Epithelial cell of esophagus (primary cell): Measurements from ENCODE around the gene DROSHA.
"Not testable (repeated sequence)": the region's sequence is repeated elsewhere in the genome, so short reads cannot be mapped to it uniquely, and the experiment has no call there.

Experiments used
- DNase-seq: peaks from one replicate; pipeline ENCODE4 v3.0.0; 2010; ENCODE audit warnings: low read depth
- H3K4me3 ChIP-seq: 2 replicates; pipeline ENCODE4 v1.5.1; 2011; ENCODE audit warnings: mild to moderate bottlenecking, low read length, control low read depth
- TF ChIP-seq, protein P1 (sequence below): IDR thresholded peaks from 2 replicates; pipeline ENCODE4 v1.5.1; 2011; ENCODE audit warnings: low read depth, mild to moderate bottlenecking, low read length, control low read depth, inconsistent platforms; ENCODE audit not compliant: insufficient read depth; ENCODE audit errors: missing control alignments

DROSHA gene

DNA sequence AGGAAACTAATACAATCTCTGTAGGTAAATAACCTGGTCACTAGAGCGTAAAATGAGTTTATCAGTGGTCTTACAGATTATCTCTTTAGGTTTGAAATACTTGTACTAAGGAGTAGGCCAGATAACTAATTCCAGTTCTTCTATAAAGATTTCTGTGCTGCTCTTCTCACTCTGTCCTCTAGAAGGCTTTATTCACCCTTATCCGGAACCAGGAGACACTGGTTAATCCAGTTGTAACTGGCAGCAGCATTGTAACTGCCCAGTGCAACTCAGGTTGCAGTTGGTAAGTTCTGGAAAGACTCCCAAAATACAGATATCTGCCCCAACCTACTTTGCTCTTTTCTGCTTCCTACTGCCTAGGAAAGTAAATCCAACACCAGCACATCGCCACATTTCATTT lies 20.0 kb upstream of the DROSHA start:
- H3K4me3 ChIP-seq: no peak overlapping the region
- DNase-seq: peak; percentile 8
- TF ChIP-seq, protein P1, sequence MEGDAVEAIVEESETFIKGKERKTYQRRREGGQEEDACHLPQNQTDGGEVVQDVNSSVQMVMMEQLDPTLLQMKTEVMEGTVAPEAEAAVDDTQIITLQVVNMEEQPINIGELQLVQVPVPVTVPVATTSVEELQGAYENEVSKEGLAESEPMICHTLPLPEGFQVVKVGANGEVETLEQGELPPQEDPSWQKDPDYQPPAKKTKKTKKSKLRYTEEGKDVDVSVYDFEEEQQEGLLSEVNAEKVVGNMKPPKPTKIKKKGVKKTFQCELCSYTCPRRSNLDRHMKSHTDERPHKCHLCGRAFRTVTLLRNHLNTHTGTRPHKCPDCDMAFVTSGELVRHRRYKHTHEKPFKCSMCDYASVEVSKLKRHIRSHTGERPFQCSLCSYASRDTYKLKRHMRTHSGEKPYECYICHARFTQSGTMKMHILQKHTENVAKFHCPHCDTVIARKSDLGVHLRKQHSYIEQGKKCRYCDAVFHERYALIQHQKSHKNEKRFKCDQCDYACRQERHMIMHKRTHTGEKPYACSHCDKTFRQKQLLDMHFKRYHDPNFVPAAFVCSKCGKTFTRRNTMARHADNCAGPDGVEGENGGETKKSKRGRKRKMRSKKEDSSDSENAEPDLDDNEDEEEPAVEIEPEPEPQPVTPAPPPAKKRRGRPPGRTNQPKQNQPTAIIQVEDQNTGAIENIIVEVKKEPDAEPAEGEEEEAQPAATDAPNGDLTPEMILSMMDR: no peak

DNA sequence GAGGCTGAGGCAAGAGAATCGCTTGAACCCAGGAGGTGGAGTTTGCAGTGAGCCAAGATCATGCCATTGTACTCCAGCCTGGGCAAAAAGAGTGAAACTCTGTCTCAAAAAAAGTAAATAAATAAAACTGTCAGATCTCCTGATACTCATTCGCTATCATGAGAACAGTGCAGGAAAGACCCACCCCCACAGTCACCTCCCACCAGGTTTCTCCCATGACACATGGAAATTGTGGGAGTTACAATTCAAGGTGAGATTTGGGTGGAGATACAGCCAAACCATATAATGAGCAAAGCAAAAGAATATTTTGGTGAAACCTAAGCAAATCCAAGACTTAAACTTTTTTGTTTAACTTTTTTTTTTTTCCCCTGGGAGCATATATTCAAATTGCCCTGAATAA lies 17.2 kb upstream of the DROSHA start:
- not testable (repeated sequence) for DNase-seq

DNA sequence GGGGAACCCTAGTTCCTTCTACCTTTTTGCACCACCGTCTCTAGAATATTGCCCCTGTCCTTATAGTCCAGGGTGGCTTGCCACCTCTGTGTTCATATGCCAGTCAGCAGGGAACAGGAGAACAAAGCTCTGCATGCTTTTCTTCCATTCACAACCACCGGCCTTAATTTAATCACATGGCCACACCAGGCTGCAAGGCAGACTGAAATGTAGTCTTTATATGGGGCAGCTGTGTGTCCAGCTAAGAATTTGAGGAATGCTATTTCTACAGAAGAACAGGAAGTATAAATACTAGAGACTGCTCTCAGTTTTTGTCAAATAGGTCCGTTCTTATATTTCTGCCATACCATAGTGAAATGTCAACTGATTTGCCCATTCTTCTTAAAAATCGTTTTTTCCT lies 6.0 kb upstream of the DROSHA start:
- no peak for DNase-seq

More for the DNA sequence above, 17.2 kb upstream of the DROSHA start:
- not testable (repeated sequence) for H3K4me3 ChIP-seq

DNA sequence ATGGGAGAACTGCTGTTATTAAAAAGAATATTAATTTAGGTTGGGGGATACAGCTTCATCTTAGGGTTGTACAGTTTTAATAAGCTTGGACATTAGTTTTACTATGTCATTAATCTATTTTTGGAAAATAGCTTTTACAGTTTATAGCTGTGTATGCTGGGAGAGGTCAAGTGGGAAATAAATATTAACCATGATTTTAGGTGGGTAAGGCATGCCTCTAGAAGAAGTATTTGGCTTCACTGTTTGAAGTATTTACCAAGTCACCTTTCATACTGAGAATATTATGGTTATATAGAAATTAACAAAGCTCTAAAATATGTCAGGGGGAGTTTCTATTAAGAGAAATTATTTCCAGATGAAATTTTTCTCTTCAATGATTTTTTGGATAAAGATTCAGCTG lies 5.5 kb upstream of the DROSHA start:
- no peak for DNase-seq
- TF ChIP-seq, protein P1: no peak
- H3K4me3 ChIP-seq: no peak overlapping the region

More for the DNA sequence above, 6.0 kb upstream of the DROSHA start:
- TF ChIP-seq, protein P1: no peak
- H3K4me3 ChIP-seq: no peak overlapping the region

DNA sequence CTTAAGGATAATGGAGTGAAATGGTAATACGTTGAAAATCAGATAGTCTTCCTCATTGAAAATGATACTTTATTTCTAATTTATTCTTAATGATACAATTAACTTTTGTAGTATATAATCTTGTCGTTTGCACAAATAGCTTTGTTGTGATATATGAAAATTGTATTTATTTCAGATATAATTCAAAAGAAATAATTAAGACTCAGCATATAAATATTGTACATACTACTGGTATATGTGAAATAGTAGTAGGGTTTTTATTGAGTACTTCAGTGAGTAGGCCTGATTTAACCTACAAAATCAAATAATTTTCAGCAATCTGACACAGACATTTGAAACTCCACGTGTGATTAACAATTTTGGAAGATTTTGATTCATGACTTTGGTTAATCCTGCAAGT lies 5.0 kb upstream of the DROSHA start:
- DNase-seq: no peak
- TF ChIP-seq, protein P1: no peak
- H3K4me3 ChIP-seq: no peak overlapping the region

DNA sequence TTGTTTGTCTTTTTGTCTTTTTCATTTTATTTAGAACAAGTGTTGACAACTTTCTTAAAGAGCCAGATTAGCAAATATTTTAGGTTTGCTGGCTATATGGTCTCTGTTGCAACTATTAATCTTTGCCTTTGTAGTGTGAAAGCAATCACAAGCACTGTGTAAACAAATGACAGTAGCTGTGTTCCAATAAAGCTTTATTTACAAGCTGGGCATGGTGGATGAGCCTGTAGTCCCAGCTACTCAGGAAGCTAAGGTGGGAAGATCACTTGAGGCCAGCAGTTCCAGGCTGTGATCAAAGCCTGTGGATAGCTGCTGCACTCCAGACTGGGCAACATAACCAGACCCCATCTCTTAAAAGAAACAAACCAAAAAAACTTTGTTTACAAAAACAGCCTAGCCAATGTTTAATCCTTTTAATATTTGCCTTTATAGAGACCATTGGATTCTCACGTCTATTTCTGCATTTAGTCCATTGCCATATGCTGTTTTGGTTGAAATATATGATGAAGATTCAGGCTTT lies 2.7 kb upstream of the DROSHA start:
- TF ChIP-seq, protein P1: no peak
- H3K4me3 ChIP-seq: no peak overlapping the region
- no peak for DNase-seq

DNA sequence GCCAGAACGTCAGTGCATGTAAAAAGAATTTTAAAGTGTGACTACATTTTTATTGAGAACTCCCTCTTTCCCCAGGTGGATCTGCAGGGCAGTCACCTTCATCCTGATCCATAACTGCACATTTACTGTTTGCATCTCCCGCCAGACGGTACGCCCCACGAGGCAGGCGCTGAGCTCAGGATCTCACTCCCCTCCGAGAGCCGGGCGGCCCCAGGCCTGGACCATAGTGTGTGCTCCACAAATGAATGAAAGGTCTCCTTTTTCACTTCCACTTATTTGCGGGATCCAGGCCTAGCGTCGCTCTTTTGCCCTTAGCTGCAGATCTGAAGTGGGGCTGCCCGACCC lies 378 bp downstream of the DROSHA start:
- DNase-seq: peak; percentile 42
- H3K4me3 ChIP-seq: peak overlapping the region; percentile 98
- TF ChIP-seq, protein P1: no peak
